ENCODE results near the gene MNDA. TPM values are rescaled to one million over a fixed set of nuclear protein-coding genes. Genes with fewer than 3 reads are reported as not detected.

The MNDA gene
- total and polyA plus RNA-seq, 4 donors, result 3.7 to 16.6 (median 4.3) TPM

- H3K4me3 ChIP-seq (ENCODE audit: low read depth in 1 of 3, low read length in 3 of 3), result no peak overlapping the region
- H3K36me3 ChIP-seq (ENCODE audit: control insufficient read depth in 4 of 4, insufficient read depth in 3 of 4, low read depth in 1 of 4, low read length in 3 of 4), result no peaks in the 10 kb centered on the region
- TF ChIP-seq YY1 (IDR thresholded peaks at IDR 0.05) (no peak), GABPA (IDR thresholded peaks at IDR 0.05 in 1 of 2, conservative IDR thresholded peaks at IDR 0.05 in 1 of 2) (no peak), FOXA1 (IDR thresholded peaks at IDR 0.05) (no peak), CTCF (IDR thresholded peaks at IDR 0.05; ENCODE audit: low read depth, low read length, missing input control) (no peak), JUND (IDR thresholded peaks at IDR 0.05) (no peak), RXRA (IDR thresholded peaks at IDR 0.05) (no peak), ZBTB33 (IDR thresholded peaks at IDR 0.05) (no peak), FOXA2 (IDR thresholded peaks at IDR 0.05) (no peak)
- TF ChIP-seq, protein P1, sequence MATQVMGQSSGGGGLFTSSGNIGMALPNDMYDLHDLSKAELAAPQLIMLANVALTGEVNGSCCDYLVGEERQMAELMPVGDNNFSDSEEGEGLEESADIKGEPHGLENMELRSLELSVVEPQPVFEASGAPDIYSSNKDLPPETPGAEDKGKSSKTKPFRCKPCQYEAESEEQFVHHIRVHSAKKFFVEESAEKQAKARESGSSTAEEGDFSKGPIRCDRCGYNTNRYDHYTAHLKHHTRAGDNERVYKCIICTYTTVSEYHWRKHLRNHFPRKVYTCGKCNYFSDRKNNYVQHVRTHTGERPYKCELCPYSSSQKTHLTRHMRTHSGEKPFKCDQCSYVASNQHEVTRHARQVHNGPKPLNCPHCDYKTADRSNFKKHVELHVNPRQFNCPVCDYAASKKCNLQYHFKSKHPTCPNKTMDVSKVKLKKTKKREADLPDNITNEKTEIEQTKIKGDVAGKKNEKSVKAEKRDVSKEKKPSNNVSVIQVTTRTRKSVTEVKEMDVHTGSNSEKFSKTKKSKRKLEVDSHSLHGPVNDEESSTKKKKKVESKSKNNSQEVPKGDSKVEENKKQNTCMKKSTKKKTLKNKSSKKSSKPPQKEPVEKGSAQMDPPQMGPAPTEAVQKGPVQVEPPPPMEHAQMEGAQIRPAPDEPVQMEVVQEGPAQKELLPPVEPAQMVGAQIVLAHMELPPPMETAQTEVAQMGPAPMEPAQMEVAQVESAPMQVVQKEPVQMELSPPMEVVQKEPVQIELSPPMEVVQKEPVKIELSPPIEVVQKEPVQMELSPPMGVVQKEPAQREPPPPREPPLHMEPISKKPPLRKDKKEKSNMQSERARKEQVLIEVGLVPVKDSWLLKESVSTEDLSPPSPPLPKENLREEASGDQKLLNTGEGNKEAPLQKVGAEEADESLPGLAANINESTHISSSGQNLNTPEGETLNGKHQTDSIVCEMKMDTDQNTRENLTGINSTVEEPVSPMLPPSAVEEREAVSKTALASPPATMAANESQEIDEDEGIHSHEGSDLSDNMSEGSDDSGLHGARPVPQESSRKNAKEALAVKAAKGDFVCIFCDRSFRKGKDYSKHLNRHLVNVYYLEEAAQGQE (IDR thresholded peaks at IDR 0.05), result no peak
- TF ChIP-seq, protein P2, sequence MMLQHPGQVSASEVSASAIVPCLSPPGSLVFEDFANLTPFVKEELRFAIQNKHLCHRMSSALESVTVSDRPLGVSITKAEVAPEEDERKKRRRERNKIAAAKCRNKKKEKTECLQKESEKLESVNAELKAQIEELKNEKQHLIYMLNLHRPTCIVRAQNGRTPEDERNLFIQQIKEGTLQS (IDR thresholded peaks at IDR 0.05), result no peak
- no peaks in the 10 kb centered on the region for H3K4me1 ChIP-seq (ENCODE audit: control insufficient read depth in 4 of 4, insufficient read depth in 4 of 4, low read length in 3 of 4)
- no peak overlapping the region for H3K27ac ChIP-seq (ENCODE audit: low read depth in 1 of 2, low read length in 2 of 2)
- peaks cover 0 to 2% (median 0%) of the 10 kb centered on the region in 4 donors for H3K27me3 ChIP-seq (ENCODE audit: control insufficient read depth in 4 of 4, insufficient read depth in 4 of 4, low read length in 3 of 4)
- no peaks in the 10 kb centered on the region for H3K9me3 ChIP-seq (ENCODE audit: control insufficient read depth in 4 of 4, low read length in 3 of 4)
- 60% methylated on average over 1 of the region's 1 CpG for WGBS
- no peak for DNase-seq (ENCODE audit: low spot score)
- H3K9ac ChIP-seq (ENCODE audit: low read depth in 1 of 2, low read length in 2 of 2), result no peak overlapping the region
These were observed 29.8 kb upstream of the MNDA start for GRCh38 chr1:158801396-158801795.

DNA sequence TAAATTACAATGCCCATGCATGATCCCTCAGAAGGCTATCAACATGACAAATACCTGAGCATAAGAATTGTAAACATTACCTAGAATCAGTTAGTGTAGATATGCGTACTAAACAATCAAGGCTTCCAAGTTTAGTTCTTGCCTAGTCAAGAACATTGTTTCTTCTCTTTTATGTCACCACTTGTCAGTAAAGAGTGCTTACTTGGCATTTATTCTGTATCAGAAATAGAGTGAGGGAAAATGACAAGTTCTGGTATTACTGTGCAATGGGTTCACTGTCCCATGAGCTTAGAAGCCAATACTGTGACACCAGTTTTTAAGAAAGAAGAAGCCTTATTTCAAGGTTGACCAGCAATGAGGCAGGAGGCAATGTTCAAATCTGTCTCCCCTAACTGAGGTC lies 27.5 kb upstream of the MNDA start:
- Histone ChIP-seq H3K27ac (ENCODE audit: low read depth in 1 of 2, low read length in 2 of 2) (no peak overlapping the region), H3K36me3 (ENCODE audit: control insufficient read depth in 4 of 4, insufficient read depth in 3 of 4, low read depth in 1 of 4, low read length in 3 of 4) (no peaks in the 10 kb centered on the region), H3K4me3 (ENCODE audit: low read depth in 1 of 3, low read length in 3 of 3) (no peak overlapping the region), H3K9ac (ENCODE audit: low read depth in 1 of 2, low read length in 2 of 2) (no peak overlapping the region), H3K9me3 (ENCODE audit: control insufficient read depth in 4 of 4, low read length in 3 of 4) (no peaks in the 10 kb centered on the region), H3K27me3 (ENCODE audit: control insufficient read depth in 4 of 4, insufficient read depth in 4 of 4, low read length in 3 of 4) (peaks cover 0 to 5% (median 0%) of the 10 kb centered on the region in 4 donors), H3K4me1 (ENCODE audit: control insufficient read depth in 4 of 4, insufficient read depth in 4 of 4, low read length in 3 of 4) (no peaks in the 10 kb centered on the region)
- no peak for DNase-seq (ENCODE audit: low spot score)
- WGBS, result 71% methylated on average over 1 of the region's 1 CpG
- TF ChIP-seq, protein P2 (IDR thresholded peaks at IDR 0.05), result no peak
- no peak for TF ChIP-seq HNF4A (conservative IDR thresholded peaks at IDR 0.05)

Data from liver (tissue), 9 donors.